WTC11 (cell line): Measurements from ENCODE around the gene DOK5.

Experiments used
- GABPB1 ChIP-seq: sonication (generic); formaldehyde crosslinking; IDR thresholded peaks from 2 replicates; pipeline ENCODE4 v1.8.1; 2023; ENCODE audit warnings: mild to moderate bottlenecking, missing genetic modification reagents
- SMAD3 ChIP-seq: sonication (generic); formaldehyde crosslinking; IDR thresholded peaks from 2 replicates; pipeline ENCODE4 v1.8.0; 2022; ENCODE audit warnings: missing genetic modification reagents, mild to moderate bottlenecking, borderline replicate concordance
- ZNF396 ChIP-seq: fragments of 250-450 bp; sonication (Bioruptor Pico); IDR thresholded peaks from 2 replicates; pipeline ENCODE4 v1.8.0; 2021; ENCODE audit warnings: mild to moderate bottlenecking, moderate library complexity, borderline replicate concordance
- TF ChIP-seq, protein P1 (sequence below): sonication (generic); formaldehyde crosslinking; IDR thresholded peaks from 2 replicates; pipeline ENCODE4 v1.8.0; 2023; ENCODE audit warnings: missing genetic modification reagents
- TF ChIP-seq, protein P2 (sequence below): sonication (generic); formaldehyde crosslinking; IDR thresholded peaks from 2 replicates; pipeline ENCODE4 v1.8.1; 2022; ENCODE audit warnings: mild to moderate bottlenecking, missing genetic modification reagents, moderate library complexity, borderline replicate concordance
- TF ChIP-seq, protein P3 (sequence below): fragments of 200-600 bp; IDR thresholded peaks from 2 replicates; pipeline ENCODE4 v1.8.0; 2022; ENCODE audit warnings: antibody characterized with exemption
- TF ChIP-seq, protein P4 (sequence below): sonication (generic); formaldehyde crosslinking; conservative IDR thresholded peaks from 2 replicates; pipeline ENCODE4 v1.8.1; 2022; ENCODE audit warnings: mild to moderate bottlenecking, missing genetic modification reagents
- TF ChIP-seq, protein P5 (sequence below): sonication (generic); formaldehyde crosslinking; IDR thresholded peaks from 2 replicates; pipeline ENCODE4 v1.8.1; 2023; ENCODE audit warnings: mild to moderate bottlenecking, missing genetic modification reagents, moderate library complexity
- TF ChIP-seq, protein P6 (sequence below): sonication (generic); formaldehyde crosslinking; IDR thresholded peaks from 2 replicates; pipeline ENCODE4 v1.8.0; 2023; ENCODE audit warnings: mild to moderate bottlenecking, missing genetic modification reagents

DNA sequence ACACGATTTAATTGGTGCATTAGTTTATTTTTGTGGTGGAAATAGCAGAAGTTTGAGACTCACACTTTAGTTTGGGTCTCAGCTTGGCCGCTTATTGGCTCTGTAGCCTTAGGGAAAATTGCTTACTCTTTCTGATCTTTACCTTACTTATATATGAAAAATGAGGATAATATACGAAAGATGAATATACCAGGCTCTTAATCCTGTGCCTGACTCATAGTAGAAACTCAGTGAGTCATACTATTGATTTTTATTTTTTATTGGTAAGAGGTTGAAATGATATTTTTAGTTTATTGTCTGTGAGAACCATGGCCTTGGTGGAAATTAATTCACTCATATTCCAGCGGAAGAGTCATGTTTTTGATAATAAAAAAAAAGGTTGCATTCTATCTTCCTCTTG is 11.2 kb downstream of the DOK5 start:
- TF ChIP-seq, protein P1, sequence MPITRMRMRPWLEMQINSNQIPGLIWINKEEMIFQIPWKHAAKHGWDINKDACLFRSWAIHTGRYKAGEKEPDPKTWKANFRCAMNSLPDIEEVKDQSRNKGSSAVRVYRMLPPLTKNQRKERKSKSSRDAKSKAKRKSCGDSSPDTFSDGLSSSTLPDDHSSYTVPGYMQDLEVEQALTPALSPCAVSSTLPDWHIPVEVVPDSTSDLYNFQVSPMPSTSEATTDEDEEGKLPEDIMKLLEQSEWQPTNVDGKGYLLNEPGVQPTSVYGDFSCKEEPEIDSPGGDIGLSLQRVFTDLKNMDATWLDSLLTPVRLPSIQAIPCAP (CRISPR knock-in tag), result no peak
- TF ChIP-seq, protein P2, sequence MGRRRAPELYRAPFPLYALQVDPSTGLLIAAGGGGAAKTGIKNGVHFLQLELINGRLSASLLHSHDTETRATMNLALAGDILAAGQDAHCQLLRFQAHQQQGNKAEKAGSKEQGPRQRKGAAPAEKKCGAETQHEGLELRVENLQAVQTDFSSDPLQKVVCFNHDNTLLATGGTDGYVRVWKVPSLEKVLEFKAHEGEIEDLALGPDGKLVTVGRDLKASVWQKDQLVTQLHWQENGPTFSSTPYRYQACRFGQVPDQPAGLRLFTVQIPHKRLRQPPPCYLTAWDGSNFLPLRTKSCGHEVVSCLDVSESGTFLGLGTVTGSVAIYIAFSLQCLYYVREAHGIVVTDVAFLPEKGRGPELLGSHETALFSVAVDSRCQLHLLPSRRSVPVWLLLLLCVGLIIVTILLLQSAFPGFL, result no peak
- TF ChIP-seq SMAD3 (no peak), ZNF396 (CRISPR knock-in tag) (no peak), GABPB1 (CRISPR knock-in tag) (no peak)
- TF ChIP-seq, protein P3, sequence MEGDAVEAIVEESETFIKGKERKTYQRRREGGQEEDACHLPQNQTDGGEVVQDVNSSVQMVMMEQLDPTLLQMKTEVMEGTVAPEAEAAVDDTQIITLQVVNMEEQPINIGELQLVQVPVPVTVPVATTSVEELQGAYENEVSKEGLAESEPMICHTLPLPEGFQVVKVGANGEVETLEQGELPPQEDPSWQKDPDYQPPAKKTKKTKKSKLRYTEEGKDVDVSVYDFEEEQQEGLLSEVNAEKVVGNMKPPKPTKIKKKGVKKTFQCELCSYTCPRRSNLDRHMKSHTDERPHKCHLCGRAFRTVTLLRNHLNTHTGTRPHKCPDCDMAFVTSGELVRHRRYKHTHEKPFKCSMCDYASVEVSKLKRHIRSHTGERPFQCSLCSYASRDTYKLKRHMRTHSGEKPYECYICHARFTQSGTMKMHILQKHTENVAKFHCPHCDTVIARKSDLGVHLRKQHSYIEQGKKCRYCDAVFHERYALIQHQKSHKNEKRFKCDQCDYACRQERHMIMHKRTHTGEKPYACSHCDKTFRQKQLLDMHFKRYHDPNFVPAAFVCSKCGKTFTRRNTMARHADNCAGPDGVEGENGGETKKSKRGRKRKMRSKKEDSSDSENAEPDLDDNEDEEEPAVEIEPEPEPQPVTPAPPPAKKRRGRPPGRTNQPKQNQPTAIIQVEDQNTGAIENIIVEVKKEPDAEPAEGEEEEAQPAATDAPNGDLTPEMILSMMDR, result no peak
- TF ChIP-seq, protein P4, sequence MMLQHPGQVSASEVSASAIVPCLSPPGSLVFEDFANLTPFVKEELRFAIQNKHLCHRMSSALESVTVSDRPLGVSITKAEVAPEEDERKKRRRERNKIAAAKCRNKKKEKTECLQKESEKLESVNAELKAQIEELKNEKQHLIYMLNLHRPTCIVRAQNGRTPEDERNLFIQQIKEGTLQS, result no peak
- TF ChIP-seq, protein P5, sequence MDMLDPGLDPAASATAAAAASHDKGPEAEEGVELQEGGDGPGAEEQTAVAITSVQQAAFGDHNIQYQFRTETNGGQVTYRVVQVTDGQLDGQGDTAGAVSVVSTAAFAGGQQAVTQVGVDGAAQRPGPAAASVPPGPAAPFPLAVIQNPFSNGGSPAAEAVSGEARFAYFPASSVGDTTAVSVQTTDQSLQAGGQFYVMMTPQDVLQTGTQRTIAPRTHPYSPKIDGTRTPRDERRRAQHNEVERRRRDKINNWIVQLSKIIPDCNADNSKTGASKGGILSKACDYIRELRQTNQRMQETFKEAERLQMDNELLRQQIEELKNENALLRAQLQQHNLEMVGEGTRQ, result no peak
- TF ChIP-seq, protein P6, sequence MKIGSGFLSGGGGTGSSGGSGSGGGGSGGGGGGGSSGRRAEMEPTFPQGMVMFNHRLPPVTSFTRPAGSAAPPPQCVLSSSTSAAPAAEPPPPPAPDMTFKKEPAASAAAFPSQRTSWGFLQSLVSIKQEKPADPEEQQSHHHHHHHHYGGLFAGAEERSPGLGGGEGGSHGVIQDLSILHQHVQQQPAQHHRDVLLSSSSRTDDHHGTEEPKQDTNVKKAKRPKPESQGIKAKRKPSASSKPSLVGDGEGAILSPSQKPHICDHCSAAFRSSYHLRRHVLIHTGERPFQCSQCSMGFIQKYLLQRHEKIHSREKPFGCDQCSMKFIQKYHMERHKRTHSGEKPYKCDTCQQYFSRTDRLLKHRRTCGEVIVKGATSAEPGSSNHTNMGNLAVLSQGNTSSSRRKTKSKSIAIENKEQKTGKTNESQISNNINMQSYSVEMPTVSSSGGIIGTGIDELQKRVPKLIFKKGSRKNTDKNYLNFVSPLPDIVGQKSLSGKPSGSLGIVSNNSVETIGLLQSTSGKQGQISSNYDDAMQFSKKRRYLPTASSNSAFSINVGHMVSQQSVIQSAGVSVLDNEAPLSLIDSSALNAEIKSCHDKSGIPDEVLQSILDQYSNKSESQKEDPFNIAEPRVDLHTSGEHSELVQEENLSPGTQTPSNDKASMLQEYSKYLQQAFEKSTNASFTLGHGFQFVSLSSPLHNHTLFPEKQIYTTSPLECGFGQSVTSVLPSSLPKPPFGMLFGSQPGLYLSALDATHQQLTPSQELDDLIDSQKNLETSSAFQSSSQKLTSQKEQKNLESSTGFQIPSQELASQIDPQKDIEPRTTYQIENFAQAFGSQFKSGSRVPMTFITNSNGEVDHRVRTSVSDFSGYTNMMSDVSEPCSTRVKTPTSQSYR (CRISPR knock-in tag), result no peak
